Measurements from ENCODE around the gene SLC12A8. TPM values are rescaled to one million over a fixed set of nuclear protein-coding genes. Genes with fewer than 3 reads are reported as not detected.

Gene SLC12A8
- total RNA-seq, 1 donor from 2014 or later: 0.58 TPM

DNA sequence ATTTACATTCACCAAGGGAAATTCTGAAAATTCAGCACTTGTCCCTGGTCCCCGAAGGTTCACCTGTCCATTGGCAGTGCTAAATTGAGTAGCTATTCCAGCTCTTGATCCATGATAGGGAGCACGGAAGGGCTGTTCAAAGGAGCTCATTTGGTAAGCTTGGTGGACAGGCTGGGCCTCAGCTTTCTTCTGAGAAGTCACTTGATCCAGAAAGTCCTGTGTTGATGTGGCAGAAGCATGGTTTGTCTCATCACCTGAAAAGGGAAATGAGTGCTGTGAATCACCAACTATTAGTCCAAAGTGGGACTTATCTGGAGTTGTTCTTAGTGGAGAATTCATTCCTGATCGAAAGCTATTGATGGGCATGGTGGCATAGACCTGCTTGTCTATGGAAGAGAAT lies 19.9 kb upstream of the SLC12A8 start:
- DNase-seq (no peak), ATAC-seq (ENCODE audit: low read depth) (no peak)
- ChIA-PET POLR2A (no interaction called here), CTCF (no interaction called here)
- Mint-ChIP-seq H3K9me3 (no peaks in the 10 kb centered on the region), H3K36me3 (ENCODE audit: low read depth) (peaks cover 62% of the 10 kb centered on the region), H3K27me3 (no peaks in the 10 kb centered on the region), H3K27ac (no peak overlapping the region), H3K4me1 (no peaks in the 10 kb centered on the region), H3K4me3 (no peak overlapping the region)
- TF ChIP-seq, protein P1, sequence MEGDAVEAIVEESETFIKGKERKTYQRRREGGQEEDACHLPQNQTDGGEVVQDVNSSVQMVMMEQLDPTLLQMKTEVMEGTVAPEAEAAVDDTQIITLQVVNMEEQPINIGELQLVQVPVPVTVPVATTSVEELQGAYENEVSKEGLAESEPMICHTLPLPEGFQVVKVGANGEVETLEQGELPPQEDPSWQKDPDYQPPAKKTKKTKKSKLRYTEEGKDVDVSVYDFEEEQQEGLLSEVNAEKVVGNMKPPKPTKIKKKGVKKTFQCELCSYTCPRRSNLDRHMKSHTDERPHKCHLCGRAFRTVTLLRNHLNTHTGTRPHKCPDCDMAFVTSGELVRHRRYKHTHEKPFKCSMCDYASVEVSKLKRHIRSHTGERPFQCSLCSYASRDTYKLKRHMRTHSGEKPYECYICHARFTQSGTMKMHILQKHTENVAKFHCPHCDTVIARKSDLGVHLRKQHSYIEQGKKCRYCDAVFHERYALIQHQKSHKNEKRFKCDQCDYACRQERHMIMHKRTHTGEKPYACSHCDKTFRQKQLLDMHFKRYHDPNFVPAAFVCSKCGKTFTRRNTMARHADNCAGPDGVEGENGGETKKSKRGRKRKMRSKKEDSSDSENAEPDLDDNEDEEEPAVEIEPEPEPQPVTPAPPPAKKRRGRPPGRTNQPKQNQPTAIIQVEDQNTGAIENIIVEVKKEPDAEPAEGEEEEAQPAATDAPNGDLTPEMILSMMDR (IDR thresholded peaks at IDR 0.05): no peak
- intact Hi-C loops (cut with micrococcal nuclease): no loop called here

DNA sequence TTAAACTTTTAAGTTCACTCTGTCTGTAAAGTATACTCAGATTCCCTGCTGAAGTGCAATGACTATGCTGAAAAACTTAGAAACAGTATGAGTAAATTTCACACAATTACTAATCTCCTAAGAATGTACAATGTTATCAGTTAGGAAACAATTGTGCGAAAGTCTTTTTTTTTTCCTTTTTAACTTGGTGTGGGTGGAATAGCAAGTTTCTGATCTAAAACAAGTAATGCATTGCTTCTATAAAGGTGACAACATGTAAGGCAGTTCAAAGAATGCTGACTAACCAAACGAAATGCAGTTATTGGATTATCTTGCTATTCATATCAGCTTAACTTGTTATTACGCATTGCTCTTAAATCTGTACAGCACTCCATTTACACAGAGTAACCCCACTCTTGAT lies 19.3 kb upstream of the SLC12A8 start:
- no peaks in the 10 kb centered on the region for H3K9me3 Mint-ChIP-seq
- POLR2A ChIA-PET: no interaction called here
- no peak overlapping the region for H3K27ac Mint-ChIP-seq
- peaks cover 58% of the 10 kb centered on the region for H3K36me3 Mint-ChIP-seq (ENCODE audit: low read depth)
- CTCF ChIA-PET: no interaction called here
- DNase-seq: no peak
- no peaks in the 10 kb centered on the region for H3K4me1 Mint-ChIP-seq
- TF ChIP-seq, protein P1 (IDR thresholded peaks at IDR 0.05): no peak
- intact Hi-C loops (cut with micrococcal nuclease): no loop called here
- ATAC-seq (ENCODE audit: low read depth): no peak
- H3K4me3 Mint-ChIP-seq: no peak overlapping the region
- H3K27me3 Mint-ChIP-seq: no peaks in the 10 kb centered on the region

DNA sequence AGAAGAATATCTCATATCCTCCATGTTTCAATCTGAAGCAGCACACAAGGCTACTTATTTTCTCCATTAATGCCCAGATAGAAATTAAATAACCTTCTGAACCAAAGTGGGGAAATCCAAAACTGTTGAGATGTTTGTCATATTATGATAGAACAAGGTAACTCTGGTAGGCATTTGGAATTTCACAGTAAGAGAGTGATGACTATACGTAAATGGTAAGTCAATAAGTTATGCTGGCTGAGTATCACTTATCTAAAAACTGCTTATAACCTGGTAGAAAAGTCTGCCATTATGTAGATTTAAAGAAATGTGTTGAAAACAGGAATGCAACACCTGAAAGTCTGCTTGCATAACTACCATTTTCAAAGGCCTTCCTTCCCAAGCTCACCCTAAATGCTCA lies 17.2 kb upstream of the SLC12A8 start:
- CTCF ChIA-PET: no interaction called here
- POLR2A ChIA-PET: no interaction called here
- no peaks in the 10 kb centered on the region for H3K27me3 Mint-ChIP-seq
- TF ChIP-seq, protein P1 (IDR thresholded peaks at IDR 0.05): no peak
- intact Hi-C loops (cut with micrococcal nuclease): no loop called here
- H3K36me3 Mint-ChIP-seq (ENCODE audit: low read depth): peaks cover 49% of the 10 kb centered on the region
- H3K4me1 Mint-ChIP-seq: no peaks in the 10 kb centered on the region
- H3K27ac Mint-ChIP-seq: no peak overlapping the region
- no peak for DNase-seq
- no peak for ATAC-seq (ENCODE audit: low read depth)
- H3K9me3 Mint-ChIP-seq: no peaks in the 10 kb centered on the region
- no peak overlapping the region for H3K4me3 Mint-ChIP-seq

DNA sequence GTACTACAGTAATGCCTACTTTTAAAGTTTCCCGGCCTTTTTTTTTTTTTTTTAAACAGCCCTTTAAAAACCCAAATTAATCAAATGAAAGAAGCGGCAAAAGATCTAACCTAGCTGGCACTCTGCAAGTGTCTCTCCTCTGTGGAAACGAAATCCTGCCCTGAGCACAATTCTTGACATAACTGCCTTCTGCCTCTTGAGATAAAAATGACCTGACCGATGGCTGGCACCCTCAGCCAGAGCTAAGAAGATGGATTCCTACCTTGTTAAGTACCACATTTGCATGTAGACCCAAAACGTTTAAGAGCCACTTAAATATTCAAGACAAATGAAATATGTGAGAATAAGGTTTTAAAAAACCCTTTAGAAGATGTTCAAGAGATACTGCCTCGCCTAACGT lies 16.6 kb upstream of the SLC12A8 start:
- DNase-seq (no peak), ATAC-seq (ENCODE audit: low read depth) (no peak)
- Mint-ChIP-seq H3K9me3 (no peaks in the 10 kb centered on the region), H3K4me3 (no peak overlapping the region), H3K27ac (no peak overlapping the region), H3K36me3 (ENCODE audit: low read depth) (peaks cover 48% of the 10 kb centered on the region), H3K4me1 (no peaks in the 10 kb centered on the region), H3K27me3 (no peaks in the 10 kb centered on the region)
- TF ChIP-seq, protein P1 (IDR thresholded peaks at IDR 0.05): no peak
- CTCF ChIA-PET: no interaction called here
- intact Hi-C loops (cut with micrococcal nuclease): no loop called here
- POLR2A ChIA-PET: no interaction called here

DNA sequence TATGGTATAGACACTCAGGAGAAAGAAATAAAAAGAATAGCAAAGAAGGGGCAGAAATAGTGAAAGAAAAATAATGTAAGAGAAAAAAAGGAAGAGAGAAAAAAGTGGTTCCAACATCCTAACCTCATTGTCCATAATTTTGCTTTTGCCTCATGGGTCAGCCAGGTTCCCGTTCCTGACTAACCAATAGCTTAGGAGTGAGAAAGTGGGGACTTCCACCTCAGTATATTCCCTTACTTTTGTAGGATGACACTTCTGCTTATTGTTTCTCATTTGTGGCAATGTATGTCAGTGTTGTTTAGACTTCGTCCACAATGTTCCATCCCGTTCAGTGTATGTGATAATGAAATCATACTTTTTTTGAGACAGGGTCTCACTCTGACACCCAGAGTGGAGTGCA lies 9.3 kb upstream of the SLC12A8 start:
- peaks cover 2% of the 10 kb centered on the region for H3K36me3 Mint-ChIP-seq (ENCODE audit: low read depth)
- no peak overlapping the region for H3K27ac Mint-ChIP-seq
- TF ChIP-seq, protein P1 (IDR thresholded peaks at IDR 0.05): no peak
- no peaks in the 10 kb centered on the region for H3K9me3 Mint-ChIP-seq
- DNase-seq (no peak), ATAC-seq (ENCODE audit: low read depth) (no peak)
- no peak overlapping the region for H3K4me3 Mint-ChIP-seq
- ChIA-PET POLR2A (no interaction called here), CTCF (no interaction called here)
- H3K4me1 Mint-ChIP-seq: no peaks in the 10 kb centered on the region
- H3K27me3 Mint-ChIP-seq: no peaks in the 10 kb centered on the region
- intact Hi-C loops (cut with micrococcal nuclease): no loop called here
